VCaP (cell line): Measurements from ENCODE around the gene EGLN1.

Experiments
- H3K27ac ChIP-seq: fragments of 450-650 bp; 2 replicates; pipeline ENCODE4 v1.5.1; 2017
- CTCF ChIP-seq: fragments of 450-650 bp; conservative IDR thresholded peaks from 2 replicates; pipeline ENCODE4 v1.5.1; 2017; ENCODE audit warnings: mild to moderate bottlenecking, moderate library complexity

EGLN1 gene

GRCh38 chr1:231383159-231383860, 38.8 kb downstream of the EGLN1 start:
- peak overlapping the region; percentile 25 for H3K27ac ChIP-seq
- no peak for TF ChIP-seq CTCF

GRCh38 chr1:231382426-231382825, 39.7 kb downstream of the EGLN1 start:
- H3K27ac ChIP-seq, result peak overlapping the region; percentile 25; the same call in 1 of the 2 replicates
- no peak for TF ChIP-seq CTCF

- TF ChIP-seq CTCF, result no peak
- no peak overlapping the region for H3K27ac ChIP-seq
Measured at GRCh38 chr1:231381729-231382128, 40.4 kb downstream of the EGLN1 start.

- H3K27ac ChIP-seq, result no peak overlapping the region
- no peak for TF ChIP-seq CTCF
Measured at GRCh38 chr1:231376875-231377549, 45.1 kb downstream of the EGLN1 start.

GRCh38 chr1:231376101-231376500, 46.0 kb downstream of the EGLN1 start:
- no peak overlapping the region for H3K27ac ChIP-seq
- TF ChIP-seq CTCF, result no peak

- TF ChIP-seq CTCF, result no peak
- H3K27ac ChIP-seq, result no peak overlapping the region
Measured at GRCh38 chr1:231374394-231374793, 47.7 kb downstream of the EGLN1 start.

GRCh38 chr1:231372501-231372900, 49.6 kb downstream of the EGLN1 start:
- TF ChIP-seq CTCF, result no peak

More at GRCh38 chr1:231372501-231372900, 49.6 kb downstream of the EGLN1 start:
- no peak overlapping the region for H3K27ac ChIP-seq
